ENCODE data around the gene PSMA7. TPM values are rescaled to one million over a fixed set of nuclear protein-coding genes. Genes with fewer than 3 reads are reported as not detected.
A peak's percentile ranks its signal among the peaks of the same experiment; 100 is the strongest.

The PSMA7 gene
- total RNA-seq, 4 donors from 2014 or later = 632 to 1,338 (median 1,003) TPM

DNA sequence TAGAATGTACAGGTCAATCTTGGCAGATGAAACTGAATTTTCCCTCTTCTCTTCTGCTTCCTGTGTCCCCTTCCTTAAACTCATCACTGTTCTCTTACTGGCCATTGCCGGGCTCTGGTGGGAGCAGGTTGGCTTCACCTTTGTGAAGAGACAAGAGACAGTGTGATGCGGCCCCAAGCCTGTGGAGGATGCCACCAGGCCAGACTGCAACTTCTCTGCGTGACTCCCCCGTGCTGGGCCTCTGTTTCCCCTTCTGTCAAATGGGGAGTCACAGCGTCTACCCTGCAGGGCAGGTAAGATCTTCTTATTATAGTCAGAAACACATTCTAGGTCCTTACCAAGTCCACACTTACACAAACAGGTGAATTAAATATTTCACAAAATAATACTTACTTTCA is 22.8 kb downstream of the PSMA7 start:
- Histone ChIP-seq H3K27ac (peak overlapping the region; percentile 95 to 98 (median 96)), H3K36me3 (peaks cover 0 to 10% of the 10 kb centered on the region in 2 donors), H3K4me1 (peaks cover 45 to 56% of the 10 kb centered on the region in 2 donors), H3K4me3 (no peak overlapping the region), H3K9me3 (no peaks in the 10 kb centered on the region), H3K27me3 (no peaks in the 10 kb centered on the region)
- in situ Hi-C loops (cut with MboI; ENCODE audit: low sequenced_read_pairs in 4 of 4) = loop anchor here in 1 of 4 donors (10.0 kb wide), 1 partner anchor 56 kb away; the partner anchor contains the start of gene TAF4
- intact Hi-C loops (cut with DNase I; ENCODE audit: low total_unique reads) = no loop called here
- no peak for DNase-seq
- TF ChIP-seq POLR2A (IDR thresholded peaks at IDR 0.05) (no peak), CTCF (IDR thresholded peaks at IDR 0.05 in 4 of 5, conservative IDR thresholded peaks at IDR 0.05 in 1 of 5) (no peak)
- ATAC-seq = no peak

DNA sequence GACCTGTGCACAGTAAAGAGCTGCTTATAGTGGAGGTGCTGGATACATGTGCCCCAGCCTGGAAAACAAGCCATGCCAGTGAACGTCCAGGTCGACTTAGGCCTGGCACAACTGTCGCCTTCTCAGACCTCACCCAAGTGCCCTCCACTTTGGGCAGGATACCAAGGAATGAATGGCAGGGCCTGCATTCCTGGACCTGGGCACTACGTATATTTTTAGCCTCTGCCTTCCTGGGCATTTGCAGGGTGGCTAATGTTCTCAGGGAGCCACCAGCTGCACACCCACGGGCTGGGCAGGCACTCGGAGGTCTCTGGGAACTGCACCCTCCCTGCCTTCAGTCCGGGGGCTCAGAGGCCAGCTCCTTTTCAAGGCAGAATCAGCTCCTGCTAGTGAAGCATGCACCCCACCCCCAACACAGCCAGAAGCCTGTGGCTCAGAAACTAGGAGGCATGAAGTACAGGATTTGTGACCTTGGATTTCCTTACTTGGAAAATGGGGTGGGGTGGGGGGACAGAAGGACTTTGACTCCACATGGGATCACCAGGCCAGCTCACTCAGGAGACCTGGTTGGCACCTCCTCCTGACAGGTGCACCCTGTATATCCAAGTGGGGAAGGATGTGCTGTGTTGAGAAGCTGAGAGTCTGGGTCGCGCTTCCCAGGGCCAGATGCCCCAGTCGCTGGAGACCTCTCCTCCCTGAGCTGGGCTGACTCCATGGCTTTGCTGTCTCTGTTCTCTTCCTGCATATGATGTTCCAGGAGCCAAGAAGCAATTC is 23.4 kb downstream of the PSMA7 start:
- peaks cover 45 to 56% of the 10 kb centered on the region in 2 donors for H3K4me1 ChIP-seq
- H3K36me3 ChIP-seq = peaks cover 0 to 4% of the 10 kb centered on the region in 2 donors
- H3K9me3 ChIP-seq = no peaks in the 10 kb centered on the region
- ATAC-seq (peak; percentile 3 to 39), DNase-seq (peak; percentile 58 to 86)
- H3K4me3 ChIP-seq = no peak overlapping the region
- intact Hi-C loops (cut with DNase I; ENCODE audit: low total_unique reads) = loop anchor here (2.0 kb wide), 1 partner anchor 109 kb away; no protein-coding TSS in a partner anchor
- H3K27me3 ChIP-seq = no peaks in the 10 kb centered on the region
- H3K27ac ChIP-seq = peak overlapping the region; percentile 95 to 98 (median 96)
- in situ Hi-C loops (cut with MboI; ENCODE audit: low sequenced_read_pairs in 4 of 4) = loop anchor here in 2 of 4 donors (5.0 to 10.0 kb wide), 2 partner anchors 42 to 55 kb away; partner anchors contain the start of gene TAF4 (in 1 of the 2)
- TF ChIP-seq CTCF (IDR thresholded peaks at IDR 0.05 in 4 of 5, conservative IDR thresholded peaks at IDR 0.05 in 1 of 5) = no peak
- TF ChIP-seq POLR2A (IDR thresholded peaks at IDR 0.05) = peak; percentile 28 to 51

- H3K9me3 ChIP-seq = no peaks in the 10 kb centered on the region
- peaks cover 43 to 51% of the 10 kb centered on the region in 2 donors for H3K4me1 ChIP-seq
- H3K4me3 ChIP-seq = no peak overlapping the region
- DNase-seq = no peak
- intact Hi-C loops (cut with DNase I; ENCODE audit: low total_unique reads) = loop anchor here (2.0 kb wide), 1 partner anchor 108 kb away; no protein-coding TSS in a partner anchor
- H3K36me3 ChIP-seq = no peaks in the 10 kb centered on the region
- H3K27me3 ChIP-seq = no peaks in the 10 kb centered on the region
- ATAC-seq = no peak
- in situ Hi-C loops (cut with MboI; ENCODE audit: low sequenced_read_pairs in 4 of 4) = loop anchor here in 1 of 4 donors (5.0 kb wide), 1 partner anchor 42 kb away; no protein-coding TSS in a partner anchor
- peak overlapping the region; percentile 95 to 98 (median 96) for H3K27ac ChIP-seq
- TF ChIP-seq CTCF (IDR thresholded peaks at IDR 0.05 in 4 of 5, conservative IDR thresholded peaks at IDR 0.05 in 1 of 5) (no peak), POLR2A (IDR thresholded peaks at IDR 0.05) (no peak)
Measured at GRCh38 chr20:62119115-62119514, 24.1 kb downstream of the PSMA7 start.

- DNase-seq = no peak
- Histone ChIP-seq H3K9me3 (no peaks in the 10 kb centered on the region), H3K4me3 (no peak overlapping the region), H3K27me3 (no peaks in the 10 kb centered on the region), H3K36me3 (no peaks in the 10 kb centered on the region), H3K4me1 (peaks cover 36 to 44% of the 10 kb centered on the region in 2 donors), H3K27ac (peak overlapping the region; percentile 35 to 96 (median 95))
- intact Hi-C loops (cut with DNase I; ENCODE audit: low total_unique reads) = loop anchor here (2.0 kb wide), 1 partner anchor 108 kb away; no protein-coding TSS in a partner anchor
- ATAC-seq = no peak
- TF ChIP-seq CTCF (IDR thresholded peaks at IDR 0.05 in 4 of 5, conservative IDR thresholded peaks at IDR 0.05 in 1 of 5) = no peak
- no peak for TF ChIP-seq POLR2A (IDR thresholded peaks at IDR 0.05)
- in situ Hi-C loops (cut with MboI; ENCODE audit: low sequenced_read_pairs in 4 of 4) = loop anchor here in 1 of 4 donors (5.0 kb wide), 1 partner anchor 41 kb away; no protein-coding TSS in a partner anchor
Measured at GRCh38 chr20:62118113-62119043, 24.8 kb downstream of the PSMA7 start.

All from gastrocnemius medialis (tissue), 4 donors.